Prostate gland (tissue), 2 donors: ENCODE measurements around the gene UBR3. TPM values are rescaled to one million over a fixed set of nuclear protein-coding genes. Genes with fewer than 3 reads are reported as not detected.
"Not testable (repeated sequence)": the region's sequence is repeated elsewhere in the genome, so short reads cannot be mapped to it uniquely, and the experiment has no call there.

Experiments
- DNase-seq: peaks from one replicate; pipeline ENCODE4 v3.0.0-alpha.2; 2019; ENCODE audit warnings: low spot score
- H3K27ac ChIP-seq, 2 donors: fragments of 200-600 bp; sonication (generic); 2 replicates each; pipeline ENCODE4 v1.5.1; 2017 to 2019
- H3K27me3 ChIP-seq: fragments of 200-600 bp; sonication (generic); replicated peaks from 2 replicates; pipeline ENCODE4 v1.5.1; 2019; ENCODE audit not compliant: insufficient read depth
- H3K36me3 ChIP-seq, 2 donors: fragments of 200-600 bp; sonication (generic); 1 replicate in 1 of 2; 2 replicates in 1 of 2; pipeline versions ENCODE4 v1.5.1 to v1.8.1; 2017 to 2019
- H3K4me1 ChIP-seq: fragments of 200-600 bp; sonication (generic); replicated peaks from 2 replicates; pipeline ENCODE4 v1.5.1; 2019
- H3K4me3 ChIP-seq, 2 donors: fragments of 200-600 bp; sonication (generic); 2 replicates each; pipeline ENCODE4 v1.5.1; 2017 to 2019
- H3K9me3 ChIP-seq: fragments of 200-600 bp; sonication (generic); 2 replicates; pipeline ENCODE4 v1.5.1; 2017
- CTCF ChIP-seq, 4 experiments: fragments of 200-600 bp in 2 of 4; fragments of 450-650 bp in 2 of 4; sonication (generic) in 2 of 4; IDR thresholded peaks; 1 replicate in 3 of 4; 2 replicates in 1 of 4; pipeline ENCODE4 v1.5.1; 2016 to 2019; ENCODE audit warnings: antibody characterized with exemption in 4 of 4, mild to moderate bottlenecking in 2 of 4, moderate library complexity in 2 of 4
- POLR2A ChIP-seq: fragments of 450-650 bp; IDR thresholded peaks from one replicate; pipeline ENCODE4 v1.6.1; 2016; ENCODE audit warnings: antibody characterized with exemption, mild to moderate bottlenecking
- POLR2AphosphoS5 ChIP-seq: sonication (generic); formaldehyde crosslinking; IDR thresholded peaks from one replicate; pipeline ENCODE4 v1.6.1; 2017; ENCODE audit warnings: antibody characterized with exemption
- WGBS: methylation state at CpG from one replicate; pipeline ENCODE4 v1.1.5; 2018; 5-methylcytosine and 5-hydroxymethylcytosine counted together
- intact Hi-C: fragments of 100-400 bp; cut with DNase I; formaldehyde crosslinking; loops from one replicate; pipeline ENCODE4 v1.14.2; 2022
- small RNA-seq, 2 donors: library from RNA; depleted of rRNA; stranded (forward); fragments of <200 nt; gene quantifications; one replicate each; pipeline ENCODE3, GENCODE V24; 2016
- total RNA-seq, 2 donors: library from RNA; depleted of rRNA; stranded (reverse); fragments of >200 nt; gene quantifications; one replicate each; pipeline ENCODE4 v1.1.0, GENCODE V29; 2016

Gene UBR3
- total RNA-seq, 2 donors from 2014 or later: 41.1 to 89.9 TPM

- Histone ChIP-seq H3K9me3 (no peaks in the 10 kb centered on the region), H3K4me3 (no peak overlapping the region), H3K27me3 (no peaks in the 10 kb centered on the region), H3K36me3 (no peaks in the 10 kb centered on the region), H3K27ac (no peak overlapping the region), H3K4me1 (no peaks in the 10 kb centered on the region)
- DNase-seq: no peak
- TF ChIP-seq CTCF (IDR thresholded peaks at IDR 0.05) (no peak), POLR2A (no peak), POLR2AphosphoS5 (no peak)
- intact Hi-C loops: no loop called here
- 55% methylated on average over 2 of the region's 2 CpGs for WGBS
Observed at GRCh38 chr2:170118641-170119040, 291.4 kb downstream of the UBR3 start.

GRCh38 chr2:170119326-170119725 is 292.1 kb downstream of the UBR3 start:
- H3K27ac ChIP-seq, H3K27me3 ChIP-seq, intact Hi-C loops: not testable (repeated sequence)

GRCh38 chr2:170121689-170122088 is 294.4 kb downstream of the UBR3 start:
- 100% methylated on average over 1 of the region's 1 CpG for WGBS
- Histone ChIP-seq H3K27ac (no peak overlapping the region), H3K9me3 (no peaks in the 10 kb centered on the region), H3K27me3 (no peaks in the 10 kb centered on the region), H3K4me1 (no peaks in the 10 kb centered on the region), H3K36me3 (no peaks in the 10 kb centered on the region), H3K4me3 (no peak overlapping the region)
- no peak for DNase-seq
- no peak for TF ChIP-seq POLR2A
- no peak for TF ChIP-seq POLR2AphosphoS5
- TF ChIP-seq CTCF (IDR thresholded peaks at IDR 0.05): no peak
- intact Hi-C loops: no loop called here

More at GRCh38 chr2:170119326-170119725, 292.1 kb downstream of the UBR3 start:
- not testable (repeated sequence) for H3K4me1 ChIP-seq, H3K9me3 ChIP-seq, H3K4me3 ChIP-seq, DNase-seq, H3K36me3 ChIP-seq
- WGBS: 76% methylated on average over 4 of the region's 4 CpGs

GRCh38 chr2:170122883-170123547 is 295.8 kb downstream of the UBR3 start:
- no peak for DNase-seq
- intact Hi-C loops: no loop called here
- Histone ChIP-seq H3K27ac (no peak overlapping the region), H3K36me3 (no peaks in the 10 kb centered on the region), H3K4me3 (no peak overlapping the region), H3K27me3 (no peaks in the 10 kb centered on the region), H3K4me1 (no peaks in the 10 kb centered on the region), H3K9me3 (no peaks in the 10 kb centered on the region)
- TF ChIP-seq POLR2A (no peak), POLR2AphosphoS5 (no peak)

- no peak for TF ChIP-seq CTCF (IDR thresholded peaks at IDR 0.05)
- no peak for TF ChIP-seq POLR2AphosphoS5
- TF ChIP-seq POLR2A: no peak
- Histone ChIP-seq H3K36me3 (no peaks in the 10 kb centered on the region), H3K4me3 (no peak overlapping the region), H3K9me3 (no peaks in the 10 kb centered on the region), H3K27me3 (no peaks in the 10 kb centered on the region), H3K4me1 (no peaks in the 10 kb centered on the region), H3K27ac (no peak overlapping the region)
- intact Hi-C loops: no loop called here
- 56% methylated on average over 2 of the region's 2 CpGs for WGBS
- no peak for DNase-seq
Observed at GRCh38 chr2:170123593-170123992, 296.3 kb downstream of the UBR3 start.

- H3K27me3 ChIP-seq, H3K9me3 ChIP-seq, H3K36me3 ChIP-seq, intact Hi-C loops, DNase-seq, H3K4me3 ChIP-seq, H3K27ac ChIP-seq, H3K4me1 ChIP-seq: not testable (repeated sequence)
- WGBS: 88% methylated on average over 8 of the region's 8 CpGs
Observed at GRCh38 chr2:170126138-170126728, 299.0 kb downstream of the UBR3 start.

Small RNAs within 50 kb of the gene (small RNA-seq; reads per million reads assigned to genes)
- 0 reads per million in 2 donors for gene RNU6-1006P

Other genes starting within 250 kb of the UBR3 start
- gene PPIG, start 243.1 kb upstream of the UBR3 start, total RNA-seq: 10 to 100 TPM; 30.9 to 38.0 TPM
- 1 to 10 TPM in 1 of 2 donors, under 1 TPM in 1; 0.27 to 1.0 TPM for gene CFAP210, start 133.0 kb upstream of the UBR3 start, total RNA-seq
- gene PHOSPHO2, start 133.0 kb upstream of the UBR3 start, total RNA-seq: 10 to 100 TPM; 11.9 to 17.4 TPM
- 10 to 100 TPM; 15.8 to 22.8 TPM for gene KLHL23, start 93.6 kb upstream of the UBR3 start, total RNA-seq
- 10 to 100 TPM; 48.0 to 48.9 TPM for gene SSB, start 28.6 kb upstream of the UBR3 start, total RNA-seq
- gene METTL5, start 2.5 kb upstream of the UBR3 start, total RNA-seq: 10 to 100 TPM; 34.9 to 43.9 TPM